ENCODE measurements around the gene ULK3. TPM values are rescaled to one million over a fixed set of nuclear protein-coding genes. Genes with fewer than 3 reads are reported as not detected.

The ULK3 gene
- total RNA-seq, 4 donors from 2014 or later = 39.0 to 56.5 (median 48.1) TPM

DNA sequence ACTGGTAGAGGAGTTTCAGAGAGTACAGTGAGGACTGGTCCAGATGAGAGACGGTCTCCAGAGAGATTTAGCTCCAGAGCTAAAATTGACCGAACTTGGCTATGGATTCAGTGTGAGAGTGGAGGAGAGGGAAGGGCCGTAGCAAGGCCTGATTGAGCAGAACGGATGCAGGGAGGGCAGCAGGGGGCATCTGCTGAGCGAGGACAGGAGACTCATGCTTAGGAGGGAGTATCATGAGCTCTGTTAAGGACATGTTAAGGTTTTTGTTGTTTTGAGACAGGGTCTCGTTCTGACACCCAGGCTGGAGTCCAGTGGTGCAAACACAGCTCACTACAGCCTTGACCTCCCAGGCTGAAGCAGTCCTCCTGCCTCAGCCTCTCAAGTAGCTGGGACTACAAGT lies 38.0 kb downstream of the ULK3 start:
- intact Hi-C loops (cut with DNase I; ENCODE audit: low total_unique reads) = no loop called here
- H3K4me1 ChIP-seq = peaks cover under 1 to 11% of the 10 kb centered on the region in 2 donors
- H3K36me3 ChIP-seq = peaks cover 0 to 13% of the 10 kb centered on the region in 2 donors
- DNase-seq = no peak
- TF ChIP-seq, protein P1, sequence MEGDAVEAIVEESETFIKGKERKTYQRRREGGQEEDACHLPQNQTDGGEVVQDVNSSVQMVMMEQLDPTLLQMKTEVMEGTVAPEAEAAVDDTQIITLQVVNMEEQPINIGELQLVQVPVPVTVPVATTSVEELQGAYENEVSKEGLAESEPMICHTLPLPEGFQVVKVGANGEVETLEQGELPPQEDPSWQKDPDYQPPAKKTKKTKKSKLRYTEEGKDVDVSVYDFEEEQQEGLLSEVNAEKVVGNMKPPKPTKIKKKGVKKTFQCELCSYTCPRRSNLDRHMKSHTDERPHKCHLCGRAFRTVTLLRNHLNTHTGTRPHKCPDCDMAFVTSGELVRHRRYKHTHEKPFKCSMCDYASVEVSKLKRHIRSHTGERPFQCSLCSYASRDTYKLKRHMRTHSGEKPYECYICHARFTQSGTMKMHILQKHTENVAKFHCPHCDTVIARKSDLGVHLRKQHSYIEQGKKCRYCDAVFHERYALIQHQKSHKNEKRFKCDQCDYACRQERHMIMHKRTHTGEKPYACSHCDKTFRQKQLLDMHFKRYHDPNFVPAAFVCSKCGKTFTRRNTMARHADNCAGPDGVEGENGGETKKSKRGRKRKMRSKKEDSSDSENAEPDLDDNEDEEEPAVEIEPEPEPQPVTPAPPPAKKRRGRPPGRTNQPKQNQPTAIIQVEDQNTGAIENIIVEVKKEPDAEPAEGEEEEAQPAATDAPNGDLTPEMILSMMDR (IDR thresholded peaks at IDR 0.05 in 4 of 5, conservative IDR thresholded peaks at IDR 0.05 in 1 of 5) = no peak
- no peak for TF ChIP-seq POLR2A (IDR thresholded peaks at IDR 0.05)
- H3K27ac ChIP-seq = no peak overlapping the region
- H3K27me3 ChIP-seq = no peaks in the 10 kb centered on the region
- in situ Hi-C loops (cut with MboI; ENCODE audit: low sequenced_read_pairs in 4 of 4) = no loop called here
- no peak overlapping the region for H3K4me3 ChIP-seq
- H3K9me3 ChIP-seq = no peaks in the 10 kb centered on the region
- ATAC-seq = no peak

DNA sequence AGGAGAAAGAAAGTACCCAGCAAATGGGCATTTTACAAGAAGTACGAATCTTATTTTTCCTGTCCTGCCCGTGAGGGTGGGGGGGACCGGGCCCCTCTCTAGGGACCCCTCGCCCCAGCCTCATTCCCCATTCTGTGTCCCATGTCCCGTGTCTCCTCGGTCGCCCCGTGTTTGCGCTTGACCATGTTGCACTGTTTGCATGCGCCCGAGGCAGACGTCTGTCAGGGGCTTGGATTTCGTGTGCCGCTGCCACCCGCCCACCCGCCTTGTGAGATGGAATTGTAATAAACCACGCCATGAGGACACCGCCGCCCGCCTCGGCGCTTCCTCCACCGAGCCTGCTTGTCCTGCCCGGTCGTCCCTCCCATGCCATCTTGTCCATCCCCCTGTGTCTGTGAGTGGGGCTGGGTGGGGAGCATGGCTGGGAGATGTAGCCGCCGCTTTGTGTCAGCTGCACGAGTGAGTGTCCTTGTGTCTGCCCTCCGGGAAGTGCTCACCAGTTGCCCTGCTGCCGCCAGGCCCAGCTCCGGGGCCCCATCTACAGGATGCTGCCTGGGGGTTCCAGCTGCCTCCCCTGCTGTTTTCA lies 40.0 kb downstream of the ULK3 start:
- DNase-seq (no peak), ATAC-seq (no peak)
- intact Hi-C loops (cut with DNase I; ENCODE audit: low total_unique reads) (no loop called here), in situ Hi-C loops (cut with MboI; ENCODE audit: low sequenced_read_pairs in 4 of 4) (no loop called here)
- Histone ChIP-seq H3K36me3 (peaks cover 0 to 13% of the 10 kb centered on the region in 2 donors), H3K27me3 (no peaks in the 10 kb centered on the region), H3K27ac (no peak overlapping the region), H3K4me3 (no peak overlapping the region), H3K9me3 (no peaks in the 10 kb centered on the region), H3K4me1 (peaks cover 20 to 21% of the 10 kb centered on the region in 2 donors)
- TF ChIP-seq POLR2A (IDR thresholded peaks at IDR 0.05) = no peak

DNA sequence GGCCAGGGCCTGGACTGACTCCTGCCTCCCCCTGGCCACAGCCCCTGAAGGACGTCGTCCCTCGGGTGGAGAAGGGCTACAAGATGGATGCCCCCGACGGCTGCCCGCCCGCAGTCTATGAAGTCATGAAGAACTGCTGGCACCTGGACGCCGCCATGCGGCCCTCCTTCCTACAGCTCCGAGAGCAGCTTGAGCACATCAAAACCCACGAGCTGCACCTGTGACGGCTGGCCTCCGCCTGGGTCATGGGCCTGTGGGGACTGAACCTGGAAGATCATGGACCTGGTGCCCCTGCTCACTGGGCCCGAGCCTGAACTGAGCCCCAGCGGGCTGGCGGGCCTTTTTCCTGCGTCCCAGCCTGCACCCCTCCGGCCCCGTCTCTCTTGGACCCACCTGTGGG lies 40.7 kb downstream of the ULK3 start:
- in situ Hi-C loops (cut with MboI; ENCODE audit: low sequenced_read_pairs in 4 of 4) (no loop called here), intact Hi-C loops (cut with DNase I; ENCODE audit: low total_unique reads) (no loop called here)
- DNase-seq (no peak), ATAC-seq (no peak)
- Histone ChIP-seq H3K4me3 (no peak overlapping the region), H3K4me1 (peaks cover 23 to 24% of the 10 kb centered on the region in 2 donors), H3K27ac (no peak overlapping the region), H3K9me3 (no peaks in the 10 kb centered on the region), H3K27me3 (no peaks in the 10 kb centered on the region), H3K36me3 (peaks cover 0 to 13% of the 10 kb centered on the region in 2 donors)
- no peak for TF ChIP-seq POLR2A (IDR thresholded peaks at IDR 0.05)
- TF ChIP-seq, protein P1 (IDR thresholded peaks at IDR 0.05 in 4 of 5, conservative IDR thresholded peaks at IDR 0.05 in 1 of 5) = no peak

DNA sequence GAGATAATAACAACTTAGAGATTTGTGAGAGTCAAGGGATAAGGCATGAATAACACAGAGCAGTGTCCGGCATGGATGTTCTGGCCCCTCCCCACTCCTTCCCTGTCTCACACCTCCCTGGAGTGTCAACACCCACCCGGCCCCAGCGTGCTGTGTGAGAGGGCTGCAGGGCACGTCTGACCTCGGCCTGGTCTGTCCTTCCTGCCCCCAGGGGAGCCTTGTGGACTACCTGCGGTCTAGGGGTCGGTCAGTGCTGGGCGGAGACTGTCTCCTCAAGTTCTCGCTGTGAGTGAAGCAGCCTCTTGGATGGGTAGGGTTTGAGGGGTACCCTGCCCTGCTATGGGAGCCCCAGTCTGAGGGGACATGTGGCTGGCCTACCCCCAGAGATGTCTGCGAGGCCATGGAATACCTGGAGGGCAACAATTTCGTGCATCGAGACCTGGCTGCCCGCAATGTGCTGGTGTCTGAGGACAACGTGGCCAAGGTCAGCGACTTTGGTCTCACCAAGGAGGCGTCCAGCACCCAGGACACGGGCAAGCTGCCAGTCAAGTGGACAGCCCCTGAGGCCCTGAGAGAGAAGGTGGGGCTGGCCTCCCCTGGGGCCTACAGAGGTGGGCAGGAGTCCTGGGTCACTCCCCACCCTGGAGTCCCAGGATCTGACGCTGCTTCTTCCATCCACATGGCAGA lies 41.5 kb downstream of the ULK3 start:
- intact Hi-C loops (cut with DNase I; ENCODE audit: low total_unique reads) (no loop called here), in situ Hi-C loops (cut with MboI; ENCODE audit: low sequenced_read_pairs in 4 of 4) (no loop called here)
- DNase-seq (no peak), ATAC-seq (no peak)
- Histone ChIP-seq H3K4me1 (peaks cover 23 to 24% of the 10 kb centered on the region in 2 donors), H3K9me3 (no peaks in the 10 kb centered on the region), H3K4me3 (no peak overlapping the region), H3K27me3 (no peaks in the 10 kb centered on the region), H3K27ac (no peak overlapping the region), H3K36me3 (peaks cover 0 to 13% of the 10 kb centered on the region in 2 donors)
- TF ChIP-seq, protein P1 (IDR thresholded peaks at IDR 0.05 in 4 of 5, conservative IDR thresholded peaks at IDR 0.05 in 1 of 5) = no peak
- TF ChIP-seq POLR2A (IDR thresholded peaks at IDR 0.05) = no peak

DNA sequence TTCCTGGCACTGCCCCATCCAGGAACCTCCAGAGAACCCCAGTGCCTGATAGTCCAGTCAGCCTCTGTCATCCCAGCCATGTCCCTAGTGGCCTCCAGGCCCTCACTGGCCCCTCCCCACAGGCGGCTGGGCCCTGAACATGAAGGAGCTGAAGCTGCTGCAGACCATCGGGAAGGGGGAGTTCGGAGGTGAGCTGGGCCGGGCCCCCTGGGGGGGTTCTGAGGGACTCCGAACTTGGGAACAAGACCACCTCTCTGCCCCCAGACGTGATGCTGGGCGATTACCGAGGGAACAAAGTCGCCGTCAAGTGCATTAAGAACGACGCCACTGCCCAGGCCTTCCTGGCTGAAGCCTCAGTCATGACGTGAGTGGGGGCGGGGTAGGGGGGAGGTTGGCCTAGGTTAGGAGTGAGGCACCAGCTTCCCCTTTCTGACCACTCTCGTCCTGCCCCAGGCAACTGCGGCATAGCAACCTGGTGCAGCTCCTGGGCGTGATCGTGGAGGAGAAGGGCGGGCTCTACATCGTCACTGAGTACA lies 42.3 kb downstream of the ULK3 start:
- ATAC-seq (no peak), DNase-seq (no peak)
- H3K9me3 ChIP-seq = no peaks in the 10 kb centered on the region
- intact Hi-C loops (cut with DNase I; ENCODE audit: low total_unique reads) = loop anchor here (1.0 kb wide), 2 partner anchors 18 to 29 kb away; partner anchors contain the start of gene CSK
- peaks cover 23 to 24% of the 10 kb centered on the region in 2 donors for H3K4me1 ChIP-seq
- no peaks in the 10 kb centered on the region for H3K27me3 ChIP-seq
- H3K4me3 ChIP-seq = no peak overlapping the region
- no peak overlapping the region for H3K27ac ChIP-seq
- TF ChIP-seq POLR2A (IDR thresholded peaks at IDR 0.05) = no peak
- TF ChIP-seq, protein P1 (IDR thresholded peaks at IDR 0.05 in 4 of 5, conservative IDR thresholded peaks at IDR 0.05 in 1 of 5) = no peak
- in situ Hi-C loops (cut with MboI; ENCODE audit: low sequenced_read_pairs in 4 of 4) = no loop called here
- H3K36me3 ChIP-seq = peaks cover 0 to 13% of the 10 kb centered on the region in 2 donors
